PC-3 (cell line): Measurements from ENCODE around the gene NBEAL1.

Experiments
- CTCF ChIP-seq: fragments of 300-600 bp; sonication (generic); conservative IDR thresholded peaks from 2 replicates; pipeline ENCODE4 v1.5.1; 2017; ENCODE audit warnings: antibody characterized with exemption, low read depth, mild to moderate bottlenecking, low read length
- EZH2 ChIP-seq: fragments of 300-600 bp; sonication (generic); IDR thresholded peaks from one replicate; pipeline ENCODE4 v1.6.1; 2017; ENCODE audit warnings: antibody characterized with exemption, mild to moderate bottlenecking, low read length; ENCODE audit not compliant: unreplicated experiment

GRCh38 chr2:203167751-203168150 is 153.1 kb downstream of the NBEAL1 start:
- TF ChIP-seq EZH2: no peak
- TF ChIP-seq CTCF: no peak
